GM21717 (cell line): ENCODE measurements around the gene EIPR1.
"Not testable (repeated sequence)": the region's sequence is repeated elsewhere in the genome, so short reads cannot be mapped to it uniquely, and the experiment has no call there.

Source experiments
- ATAC-seq: cut with Tn5 transposase; IDR thresholded peaks from one replicate; pipeline ENCODE4 v1.9.1; 2021; ENCODE audit warnings: mild to moderate bottlenecking, moderate library complexity; ENCODE audit not compliant: unreplicated experiment

EIPR1 gene

DNA sequence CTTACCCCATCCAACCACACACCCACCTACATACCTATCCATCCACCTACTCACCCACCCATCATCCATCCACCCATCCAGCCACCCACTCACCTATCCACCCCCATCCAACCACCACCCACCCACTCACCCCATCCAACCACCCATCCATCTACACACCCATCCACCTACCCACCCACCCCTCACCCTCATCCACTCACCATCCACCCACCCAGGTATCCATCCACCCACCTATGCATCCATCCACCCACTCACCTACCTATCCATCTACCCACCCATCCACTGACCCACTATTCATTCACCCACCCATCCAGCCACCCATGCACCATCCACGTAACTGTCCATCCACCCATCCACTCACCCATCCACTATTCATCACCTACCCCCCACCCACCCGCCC, 194.8 kb downstream of the EIPR1 start:
- ATAC-seq = no peak

DNA sequence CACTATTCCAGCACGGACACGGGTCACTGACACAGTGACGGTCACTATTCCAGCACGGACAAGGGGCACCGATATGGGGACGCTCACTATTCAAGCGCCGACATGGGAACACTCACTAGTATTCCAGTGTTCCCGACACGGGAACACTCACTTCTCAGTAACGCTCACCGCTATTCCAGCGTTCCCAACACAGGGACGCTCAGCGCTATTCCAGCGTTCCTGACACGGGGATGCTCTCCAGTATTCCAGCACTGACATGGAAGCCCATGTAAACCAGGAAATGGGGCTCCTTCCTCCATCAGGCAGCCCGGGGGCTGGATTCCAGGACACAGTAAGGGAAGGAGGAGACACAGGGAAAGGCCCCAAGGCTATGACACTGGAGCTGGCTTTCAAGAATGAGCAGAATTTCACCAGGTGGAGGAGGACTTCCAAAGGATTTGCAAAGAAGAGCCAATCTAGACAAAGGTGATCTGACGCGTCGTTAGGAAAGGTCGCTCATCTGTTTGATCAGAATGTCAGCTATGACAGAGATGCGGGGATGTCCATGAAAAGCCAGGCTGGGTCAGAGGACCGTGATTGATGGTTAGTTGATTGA, 196.1 kb downstream of the EIPR1 start:
- no peak for ATAC-seq

DNA sequence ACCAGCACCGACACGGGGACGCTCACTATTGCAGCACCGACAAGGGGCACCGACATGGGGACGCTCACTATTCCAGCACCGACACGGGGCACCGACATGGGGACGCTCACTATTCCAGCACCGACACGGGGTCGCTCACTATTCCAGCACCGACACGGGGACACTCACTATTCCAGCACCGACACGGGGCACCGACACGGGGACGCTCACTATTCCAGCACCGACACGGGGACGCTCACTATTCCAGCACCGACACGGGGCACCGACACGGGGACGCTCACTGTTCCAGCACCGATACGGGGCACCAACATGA, 196.8 kb downstream of the EIPR1 start:
- not testable (repeated sequence) for ATAC-seq

DNA sequence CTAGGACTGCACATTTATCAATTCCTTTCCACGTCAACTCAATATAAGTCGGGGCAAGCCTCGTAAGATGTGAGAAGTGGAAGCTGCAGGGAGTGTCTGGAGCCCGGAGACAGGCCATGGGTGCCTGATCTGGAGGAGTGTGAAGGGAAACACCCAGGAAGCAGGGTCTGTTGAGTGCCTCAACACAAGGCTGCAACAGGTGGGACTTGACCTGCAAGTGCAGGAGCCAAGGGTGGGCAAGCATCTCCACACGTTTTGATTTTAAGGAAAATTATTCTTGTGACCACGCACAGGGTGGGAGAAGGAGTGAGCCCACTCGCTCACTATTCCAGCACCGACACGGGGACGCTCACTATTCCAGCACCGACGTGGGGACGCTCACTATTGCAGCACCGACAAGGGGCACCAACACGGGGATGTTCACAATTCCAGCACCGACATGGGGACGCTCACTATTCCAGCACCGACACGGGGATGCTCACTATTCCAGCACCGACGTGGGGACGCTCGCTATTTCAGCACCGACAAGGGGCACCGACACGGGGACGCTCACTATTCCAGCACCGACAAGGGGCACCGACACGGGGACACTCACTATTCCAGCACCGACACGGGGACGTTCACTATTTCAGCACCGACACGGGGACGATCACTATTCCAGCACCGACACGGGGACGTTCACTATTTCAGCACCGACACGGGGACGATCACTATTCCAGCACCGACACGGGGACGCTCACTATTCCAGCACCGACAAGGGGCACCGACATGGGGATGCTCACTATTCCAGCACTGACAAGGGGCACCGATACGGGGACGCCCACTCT, 197.3 kb downstream of the EIPR1 start:
- no peak for ATAC-seq

GRCh38 chr2:3179626-3180025, 198.0 kb downstream of the EIPR1 start:
- no peak for ATAC-seq

GRCh38 chr2:3179208-3179607, 198.4 kb downstream of the EIPR1 start:
- ATAC-seq = no peak

- no peak for ATAC-seq
Measured at GRCh38 chr2:3178578-3179031, 199.0 kb downstream of the EIPR1 start.

GRCh38 chr2:3177891-3178577, 199.6 kb downstream of the EIPR1 start:
- ATAC-seq = no peak

- ATAC-seq = no peak
Measured at GRCh38 chr2:3176869-3177255, 200.8 kb downstream of the EIPR1 start.

- no peak for ATAC-seq
Measured at GRCh38 chr2:3176071-3176868, 201.3 kb downstream of the EIPR1 start.

DNA sequence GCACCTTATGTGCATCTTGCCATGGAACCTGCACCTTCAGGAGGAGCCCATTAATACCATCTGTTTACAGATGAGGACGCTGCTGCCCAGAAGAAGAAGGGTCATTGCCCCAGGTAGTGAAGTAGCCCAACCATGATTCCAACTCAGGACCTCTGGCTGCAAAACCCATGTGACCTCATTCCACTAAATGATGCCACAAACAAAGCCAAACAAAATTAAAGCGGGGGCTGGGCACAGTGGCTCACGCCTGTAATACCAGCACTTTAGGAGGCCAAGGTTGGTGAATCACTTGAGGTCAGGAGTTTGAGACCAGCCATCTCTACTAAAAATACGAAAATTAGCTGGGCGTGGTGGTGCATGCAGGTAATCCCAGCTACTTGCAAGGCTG, 202.1 kb downstream of the EIPR1 start:
- ATAC-seq = no peak

- no peak for ATAC-seq
Measured at GRCh38 chr2:3174626-3175567, 202.7 kb downstream of the EIPR1 start.

GRCh38 chr2:3173031-3173430, 204.6 kb downstream of the EIPR1 start:
- ATAC-seq = no peak

GRCh38 chr2:3172265-3172935, 205.2 kb downstream of the EIPR1 start:
- no peak for ATAC-seq

- no peak for ATAC-seq
Measured at GRCh38 chr2:3171564-3172264, 205.9 kb downstream of the EIPR1 start.

DNA sequence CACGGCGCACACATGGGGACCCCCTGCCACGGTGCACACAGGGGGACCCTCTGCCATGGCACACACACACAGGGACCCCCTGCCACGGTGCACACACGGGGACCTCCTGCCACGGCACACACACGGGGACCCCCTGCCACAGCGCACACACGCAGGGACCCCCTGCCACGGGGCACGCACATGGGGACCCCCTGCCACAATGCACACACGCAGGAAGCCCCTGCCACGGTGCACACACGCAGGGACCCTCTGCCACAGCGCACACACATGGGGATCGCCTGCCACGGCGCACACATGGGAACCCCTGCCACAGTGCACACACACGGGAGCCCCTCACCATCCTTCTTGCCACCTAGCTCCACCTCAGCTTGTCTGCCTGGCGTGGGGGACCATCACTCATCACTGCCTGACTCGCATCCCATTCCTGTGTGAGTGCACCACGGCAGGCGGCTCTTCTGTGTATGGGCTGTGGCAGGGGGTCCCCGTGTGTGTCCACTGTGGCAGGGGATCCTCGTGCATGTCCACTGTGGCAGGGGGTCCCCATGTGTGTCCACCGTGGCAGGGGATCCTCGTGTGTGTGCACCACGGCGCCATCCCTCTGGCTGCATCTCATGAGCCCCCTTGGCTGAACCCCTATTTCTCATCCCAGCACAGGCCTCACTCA, 206.7 kb downstream of the EIPR1 start:
- no peak for ATAC-seq

DNA sequence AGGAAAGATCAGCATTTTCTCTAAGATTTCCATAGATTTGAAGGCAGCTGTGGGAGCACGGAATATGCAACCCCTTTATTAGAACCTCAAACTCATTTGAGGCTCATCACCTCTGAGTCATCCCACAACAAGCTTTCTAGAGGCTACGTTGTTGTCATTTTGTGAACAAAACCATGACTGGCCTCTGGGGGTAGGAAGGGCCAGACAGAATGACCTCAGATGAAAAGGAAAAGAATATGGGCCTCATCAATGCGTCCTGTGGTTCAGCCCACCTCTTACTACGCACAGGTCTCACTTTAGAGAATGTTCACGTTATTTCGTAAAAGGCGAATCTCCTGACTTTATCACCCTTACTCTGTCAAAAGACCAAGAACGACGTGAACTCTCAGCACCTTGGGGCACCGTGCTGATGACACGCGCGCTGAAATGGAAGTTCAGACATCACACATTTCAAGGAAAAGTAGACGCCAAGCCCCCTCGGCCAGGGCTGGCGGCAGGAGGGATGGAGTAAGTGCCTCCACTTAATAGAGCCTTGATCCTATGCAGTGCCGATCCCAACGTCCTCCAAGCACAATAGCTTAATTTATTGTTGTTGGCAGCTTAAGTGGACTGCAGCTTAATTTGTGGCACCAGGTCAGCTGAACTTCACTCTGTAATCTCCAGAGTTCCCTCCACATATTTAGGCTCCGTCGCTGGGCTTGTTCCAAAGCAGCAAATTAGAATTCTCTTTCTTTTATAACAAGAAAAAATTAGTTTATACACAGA, 208.3 kb downstream of the EIPR1 start:
- no peak for ATAC-seq
